ENCODE data around the gene GLRA3. TPM values are rescaled to one million over a fixed set of nuclear protein-coding genes. Genes with fewer than 3 reads are reported as not detected.
A peak's percentile ranks its signal among the peaks of the same experiment; 100 is the strongest.

Gene GLRA3
- total RNA-seq, 2 experiments from 2014 or later = not detected

DNA sequence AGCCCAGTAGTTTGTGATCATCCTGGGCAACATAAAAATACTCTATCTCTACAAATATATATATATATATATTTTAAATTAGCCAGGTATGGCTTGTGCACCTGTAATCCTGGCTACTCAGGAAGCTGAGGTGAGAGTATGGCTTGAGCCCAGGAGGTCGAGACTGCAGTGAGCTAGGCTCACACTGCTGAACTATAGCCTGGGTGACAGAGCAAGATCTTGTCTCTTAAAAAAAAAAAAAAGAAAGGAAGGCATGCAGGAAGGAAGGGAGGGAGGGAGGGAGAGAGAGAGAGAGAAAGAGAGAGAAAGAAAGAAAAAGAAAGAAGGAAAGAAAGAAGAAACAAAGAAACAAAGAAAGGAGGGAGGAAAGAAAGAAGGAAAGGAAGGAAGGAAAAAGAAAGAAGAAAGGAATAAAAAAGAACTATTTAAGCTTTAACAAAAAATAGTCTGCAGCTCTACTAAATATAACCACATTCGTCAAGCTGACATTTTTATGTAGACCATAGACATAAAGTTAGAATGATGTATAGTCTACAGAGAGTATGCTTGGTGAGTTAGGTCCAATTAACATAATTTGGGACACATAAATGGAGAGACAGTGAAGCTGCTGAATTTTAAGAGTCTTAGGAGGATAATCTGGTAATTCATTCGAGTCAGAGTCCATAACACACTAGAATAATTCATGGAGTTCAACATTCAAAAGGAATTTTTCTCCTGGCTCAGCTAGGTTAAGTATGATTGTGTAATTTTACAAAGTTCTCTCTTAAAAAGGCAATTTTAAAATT lies 111.9 kb downstream of the GLRA3 start:
- POLR2A ChIA-PET = no interaction called here

DNA sequence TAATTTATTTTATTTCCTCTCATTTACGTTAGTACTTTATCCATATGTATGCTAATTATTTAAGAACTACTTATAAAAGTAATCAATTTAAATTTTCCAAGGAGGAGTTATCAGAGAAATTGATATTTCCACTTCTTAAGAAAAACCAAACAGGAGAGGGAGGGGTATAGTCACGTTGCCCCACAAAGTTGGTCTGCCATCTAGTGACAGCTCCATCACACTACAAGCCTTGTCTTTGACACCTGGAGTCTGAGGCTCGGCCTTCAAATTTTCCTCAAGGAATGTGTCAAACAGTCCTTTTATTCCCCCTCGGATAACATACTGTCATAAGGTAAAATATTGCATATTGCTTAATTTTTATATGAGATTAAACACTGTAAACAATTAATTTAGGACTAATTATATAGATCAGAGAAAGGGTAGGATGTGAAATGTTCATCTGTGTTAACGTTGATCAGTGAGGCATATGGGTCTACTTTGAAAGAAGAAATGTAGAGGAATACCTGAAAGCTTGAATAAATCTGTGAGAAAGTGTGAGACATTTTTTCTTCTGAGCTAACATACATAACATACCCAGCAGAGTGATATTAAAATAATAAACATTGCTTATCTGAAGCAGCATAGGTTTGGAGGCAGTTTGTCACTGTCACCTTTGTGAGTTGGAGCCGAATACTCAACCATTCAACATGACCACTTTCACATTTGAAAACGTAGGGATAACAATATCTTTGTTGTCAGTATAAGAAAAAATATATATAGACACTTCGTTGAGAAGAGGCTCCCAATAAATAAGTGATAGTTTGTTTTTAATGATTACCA lies 114.4 kb downstream of the GLRA3 start:
- H3K4me1 Mint-ChIP-seq = no peaks in the 10 kb centered on the region
- no peaks in the 10 kb centered on the region for H3K27me3 Mint-ChIP-seq
- CTCF ChIA-PET = interaction anchor here (0.7 to 1.7 kb wide), 9 partner anchors 8 to 364 kb away, joined by 3 to 6 read pairs (median 3); no protein-coding TSS in a partner anchor
- no peak overlapping the region for H3K4me3 Mint-ChIP-seq
- DNase-seq = peak; percentile 16
- POLR2A ChIA-PET = no interaction called here
- no peaks in the 10 kb centered on the region for H3K36me3 Mint-ChIP-seq (ENCODE audit: low read depth)
- no peaks in the 10 kb centered on the region for H3K9me3 Mint-ChIP-seq
- no peak overlapping the region for H3K27ac Mint-ChIP-seq

More for the DNA sequence above, 111.9 kb downstream of the GLRA3 start:
- no peaks in the 10 kb centered on the region for H3K4me1 Mint-ChIP-seq
- H3K9me3 Mint-ChIP-seq = no peaks in the 10 kb centered on the region
- no peak overlapping the region for H3K27ac Mint-ChIP-seq
- no peak for DNase-seq
- H3K4me3 Mint-ChIP-seq = no peak overlapping the region
- CTCF ChIA-PET = no interaction called here
- H3K27me3 Mint-ChIP-seq = no peaks in the 10 kb centered on the region
- H3K36me3 Mint-ChIP-seq (ENCODE audit: low read depth) = no peaks in the 10 kb centered on the region

DNA sequence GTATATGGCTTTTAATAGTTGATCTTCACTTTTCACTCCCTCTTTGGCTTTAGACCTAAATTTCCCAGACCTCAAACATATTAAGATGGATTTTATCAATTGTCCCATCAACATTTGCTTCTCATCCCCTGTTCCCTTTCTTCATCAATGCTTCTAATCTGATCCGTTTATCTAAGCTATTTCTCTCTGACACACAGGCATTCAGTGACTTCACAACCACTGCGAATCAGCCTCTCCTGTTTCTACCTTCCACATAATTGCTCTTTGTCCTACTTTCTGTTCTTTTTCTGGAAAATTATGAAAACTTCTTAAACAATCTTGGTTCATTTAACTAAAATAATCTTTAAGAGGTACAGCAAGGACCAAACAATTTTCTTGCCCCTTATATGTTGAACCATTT lies 115.2 kb downstream of the GLRA3 start:
- H3K4me3 Mint-ChIP-seq = no peak overlapping the region
- no peaks in the 10 kb centered on the region for H3K9me3 Mint-ChIP-seq
- POLR2A ChIA-PET = no interaction called here
- DNase-seq = no peak
- CTCF ChIA-PET = interaction anchor here (1.3 kb wide), 1 partner anchor 11 kb away, joined by 4 read pairs; no protein-coding TSS in a partner anchor
- H3K36me3 Mint-ChIP-seq (ENCODE audit: low read depth) = no peaks in the 10 kb centered on the region
- no peak overlapping the region for H3K27ac Mint-ChIP-seq
- no peaks in the 10 kb centered on the region for H3K4me1 Mint-ChIP-seq
- H3K27me3 Mint-ChIP-seq = no peaks in the 10 kb centered on the region

DNA sequence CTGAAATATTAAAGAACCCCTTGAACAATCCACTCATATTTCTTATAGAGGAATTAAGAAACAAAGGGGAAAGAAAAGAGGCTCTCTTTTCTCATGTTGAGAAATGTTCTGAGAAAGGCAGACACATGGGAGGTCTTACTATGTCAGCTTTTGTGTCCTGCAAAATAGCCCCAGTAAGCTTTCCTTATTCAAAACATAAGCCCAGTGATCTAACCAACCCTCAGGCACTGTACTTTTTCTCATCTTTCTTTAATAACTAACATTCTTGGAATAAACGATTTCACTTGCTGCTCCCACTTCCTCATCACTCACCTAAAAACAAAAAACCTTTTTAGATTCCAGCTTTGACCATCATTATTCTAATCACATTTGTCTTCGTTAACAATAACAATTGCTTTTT lies 115.9 kb downstream of the GLRA3 start:
- Mint-ChIP-seq H3K27me3 (no peaks in the 10 kb centered on the region), H3K9me3 (no peaks in the 10 kb centered on the region), H3K4me1 (no peaks in the 10 kb centered on the region), H3K27ac (no peak overlapping the region), H3K36me3 (ENCODE audit: low read depth) (no peaks in the 10 kb centered on the region), H3K4me3 (no peak overlapping the region)
- DNase-seq = no peak
- ChIA-PET POLR2A (no interaction called here), CTCF (no interaction called here)

DNA sequence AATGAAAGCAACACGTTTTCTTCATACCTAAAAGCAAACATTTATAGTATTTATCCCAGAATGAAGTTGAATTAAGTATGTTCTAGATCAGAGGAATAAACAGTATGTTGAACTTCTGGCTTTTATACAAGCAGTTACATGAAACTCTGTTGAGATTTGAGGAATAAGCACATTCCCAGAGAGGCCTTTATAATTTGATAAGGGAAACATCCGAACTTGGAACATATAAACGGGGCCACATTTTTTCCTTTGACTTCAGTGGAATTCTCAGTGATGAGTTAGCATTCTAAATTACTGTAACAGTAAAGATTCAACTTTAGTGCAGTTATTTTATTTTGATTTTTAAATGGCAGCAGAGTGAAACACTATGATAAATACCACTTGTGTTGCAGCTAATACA lies 119.5 kb downstream of the GLRA3 start:
- ChIA-PET CTCF (no interaction called here), POLR2A (no interaction called here)
- DNase-seq = no peak
- Mint-ChIP-seq H3K27ac (no peak overlapping the region), H3K36me3 (ENCODE audit: low read depth) (no peaks in the 10 kb centered on the region), H3K9me3 (no peaks in the 10 kb centered on the region), H3K4me3 (no peak overlapping the region), H3K4me1 (peaks cover 4% of the 10 kb centered on the region), H3K27me3 (no peaks in the 10 kb centered on the region)

DNA sequence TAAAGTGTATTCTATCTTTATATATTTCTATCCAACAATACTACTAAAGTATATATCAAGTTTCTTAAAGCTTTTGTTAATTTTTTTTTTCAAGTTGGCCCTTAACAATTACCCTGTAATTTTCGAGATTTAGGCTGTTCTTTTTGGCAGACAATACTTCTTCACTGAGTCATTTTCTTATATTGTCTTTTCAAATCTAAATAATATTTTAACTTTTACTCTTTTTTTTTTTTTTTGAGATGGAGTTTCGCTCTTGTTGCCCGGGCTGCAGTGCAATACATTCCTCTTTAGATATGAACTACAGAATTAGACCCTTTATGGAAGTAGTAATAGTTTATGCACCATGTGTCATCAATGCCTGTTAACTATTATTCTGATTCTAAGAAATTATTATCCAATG lies 120.7 kb downstream of the GLRA3 start:
- no peaks in the 10 kb centered on the region for H3K27me3 Mint-ChIP-seq
- POLR2A ChIA-PET = no interaction called here

DNA sequence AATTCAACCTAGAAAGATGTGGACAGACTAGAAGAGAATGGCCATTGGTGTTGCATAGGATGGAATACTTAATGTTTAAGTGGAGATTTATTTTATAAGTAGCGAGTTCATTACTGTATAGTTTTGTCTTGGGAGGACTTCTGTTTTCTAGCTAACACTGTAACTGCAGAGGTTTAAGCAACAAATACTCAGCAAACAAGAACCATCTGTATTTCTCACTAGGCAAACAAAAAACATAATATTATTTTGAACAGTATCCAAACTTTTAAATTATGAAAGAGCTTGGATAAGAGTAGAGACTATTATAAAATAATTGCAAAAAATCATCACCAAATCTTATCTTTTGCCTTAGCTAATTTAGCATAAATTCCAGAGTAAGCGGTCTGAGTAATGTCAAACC lies 121.1 kb downstream of the GLRA3 start:
- Mint-ChIP-seq H3K27me3 (no peaks in the 10 kb centered on the region), H3K9me3 (no peaks in the 10 kb centered on the region), H3K36me3 (ENCODE audit: low read depth) (no peaks in the 10 kb centered on the region), H3K4me3 (no peak overlapping the region), H3K27ac (no peak overlapping the region), H3K4me1 (peaks cover 4% of the 10 kb centered on the region)
- POLR2A ChIA-PET = no interaction called here
- CTCF ChIA-PET = no interaction called here
- no peak for DNase-seq

More for the DNA sequence above, 120.7 kb downstream of the GLRA3 start:
- no peak for DNase-seq
- CTCF ChIA-PET = no interaction called here
- no peaks in the 10 kb centered on the region for H3K9me3 Mint-ChIP-seq
- H3K4me1 Mint-ChIP-seq = peaks cover 4% of the 10 kb centered on the region
- H3K4me3 Mint-ChIP-seq = no peak overlapping the region
- H3K36me3 Mint-ChIP-seq (ENCODE audit: low read depth) = no peaks in the 10 kb centered on the region
- no peak overlapping the region for H3K27ac Mint-ChIP-seq

DNA sequence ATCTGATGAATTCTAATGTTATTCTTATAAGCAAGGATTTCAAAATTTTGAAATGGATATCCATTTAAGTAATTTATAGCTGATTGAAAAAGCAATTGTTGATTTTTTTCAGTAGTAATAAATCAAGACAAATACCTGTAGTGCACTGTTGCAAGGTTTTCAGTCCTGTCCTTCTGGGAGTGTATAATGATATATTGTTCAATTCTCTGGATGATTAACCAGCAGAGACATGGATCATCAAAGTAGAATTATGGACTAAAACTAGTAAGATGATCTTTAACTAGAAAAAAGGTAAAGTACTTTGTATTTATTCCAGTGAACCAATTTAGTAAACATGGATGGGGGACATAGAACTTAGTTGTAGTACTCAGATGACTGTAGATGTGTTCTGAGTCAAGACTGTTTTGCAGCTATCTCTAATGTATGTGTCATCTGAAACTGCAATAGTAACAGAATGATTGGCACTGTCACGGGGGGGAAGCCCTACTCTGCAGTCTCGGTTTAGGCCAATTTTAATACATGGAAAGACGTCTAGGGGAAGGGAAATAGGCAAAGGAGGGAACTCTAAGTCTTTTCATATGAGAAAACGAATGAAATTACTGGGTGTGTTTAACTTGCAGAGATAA lies 121.9 kb downstream of the GLRA3 start:
- Mint-ChIP-seq H3K27ac (no peak overlapping the region), H3K9me3 (no peaks in the 10 kb centered on the region), H3K4me3 (no peak overlapping the region), H3K36me3 (ENCODE audit: low read depth) (no peaks in the 10 kb centered on the region), H3K27me3 (no peaks in the 10 kb centered on the region), H3K4me1 (peaks cover 4% of the 10 kb centered on the region)
- CTCF ChIA-PET = interaction anchor here (0.9 kb wide), 1 partner anchor 8 kb away, joined by 3 read pairs; no protein-coding TSS in a partner anchor
- POLR2A ChIA-PET = no interaction called here
- DNase-seq = no peak

DNA sequence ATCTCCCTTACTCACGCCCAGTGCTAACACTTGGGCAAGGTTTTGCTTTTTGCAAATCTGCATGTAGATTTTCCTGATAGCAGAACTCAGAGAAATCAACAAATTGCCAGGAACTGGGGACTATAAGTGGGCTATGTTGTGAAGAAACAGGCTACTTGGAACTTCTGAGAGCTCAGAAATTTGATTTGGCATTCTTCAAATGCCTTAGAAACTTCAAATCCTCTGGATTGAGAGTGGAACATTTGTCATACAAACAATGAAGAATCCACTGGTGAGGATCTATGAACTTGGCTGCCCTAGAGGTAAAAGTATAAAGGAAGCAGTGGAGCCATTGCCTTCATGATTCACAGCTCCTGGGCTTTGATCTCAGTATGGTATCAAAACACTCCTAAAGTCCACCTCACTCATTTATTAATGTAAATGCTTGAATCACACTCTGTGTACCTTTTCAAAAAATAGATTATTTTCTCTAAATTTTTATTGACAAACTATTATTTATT lies 126.0 kb downstream of the GLRA3 start:
- Mint-ChIP-seq H3K9me3 (no peaks in the 10 kb centered on the region), H3K4me1 (peaks cover 4% of the 10 kb centered on the region), H3K4me3 (no peak overlapping the region), H3K27me3 (no peaks in the 10 kb centered on the region), H3K27ac (no peak overlapping the region), H3K36me3 (ENCODE audit: low read depth) (no peaks in the 10 kb centered on the region)
- ChIA-PET POLR2A (no interaction called here), CTCF (interaction anchor here (1.0 kb wide), 1 partner anchor 12 kb away, joined by 3 read pairs; no protein-coding TSS in a partner anchor)
- DNase-seq = no peak

DNA sequence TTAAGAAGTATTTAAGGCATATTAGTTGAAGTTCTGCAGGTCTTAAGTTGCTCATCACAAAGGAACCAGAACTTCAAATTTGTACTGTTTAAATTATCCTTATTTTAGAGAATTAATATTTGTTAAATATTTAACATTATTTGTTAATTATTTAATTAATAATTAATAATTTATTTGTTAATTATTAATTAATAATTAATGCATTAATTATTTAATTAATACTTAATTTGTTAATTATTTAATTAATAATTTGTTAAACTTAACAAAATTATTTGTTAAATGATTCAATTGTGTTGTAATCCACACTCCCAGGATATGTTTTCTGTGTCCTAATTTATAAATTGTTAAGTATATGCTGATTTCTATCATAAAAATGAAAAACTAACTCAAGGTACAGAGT lies 129.4 kb downstream of the GLRA3 start:
- H3K27ac Mint-ChIP-seq = no peak overlapping the region
- H3K36me3 Mint-ChIP-seq (ENCODE audit: low read depth) = no peaks in the 10 kb centered on the region
- ChIA-PET CTCF (no interaction called here), POLR2A (no interaction called here)
- no peaks in the 10 kb centered on the region for H3K9me3 Mint-ChIP-seq
- no peaks in the 10 kb centered on the region for H3K4me1 Mint-ChIP-seq
- no peaks in the 10 kb centered on the region for H3K27me3 Mint-ChIP-seq
- no peak overlapping the region for H3K4me3 Mint-ChIP-seq
- DNase-seq = no peak

DNA sequence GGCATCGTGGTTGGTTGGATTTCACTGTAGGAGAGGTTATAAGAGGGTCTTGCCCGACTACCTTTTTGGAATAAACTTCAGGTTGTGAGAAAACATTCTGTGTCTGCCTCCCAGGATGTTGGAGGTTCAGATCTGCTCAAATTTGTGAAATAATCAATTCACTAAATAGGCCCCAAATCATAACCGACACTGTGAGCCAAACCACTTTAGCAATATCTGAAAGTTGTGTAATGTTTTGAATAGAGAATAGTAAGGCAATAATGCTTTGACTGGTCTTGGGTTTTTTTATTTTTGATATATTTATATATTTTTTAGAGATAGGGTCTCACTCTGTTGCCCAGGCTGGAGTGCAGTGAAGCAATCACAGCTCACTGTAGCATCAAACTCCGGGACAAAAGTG lies 131.2 kb downstream of the GLRA3 start:
- Mint-ChIP-seq H3K36me3 (ENCODE audit: low read depth) (no peaks in the 10 kb centered on the region), H3K9me3 (no peaks in the 10 kb centered on the region), H3K27ac (no peak overlapping the region), H3K4me3 (no peak overlapping the region), H3K4me1 (no peaks in the 10 kb centered on the region), H3K27me3 (no peaks in the 10 kb centered on the region)
- POLR2A ChIA-PET = no interaction called here
- no peak for DNase-seq
- CTCF ChIA-PET = no interaction called here

DNA sequence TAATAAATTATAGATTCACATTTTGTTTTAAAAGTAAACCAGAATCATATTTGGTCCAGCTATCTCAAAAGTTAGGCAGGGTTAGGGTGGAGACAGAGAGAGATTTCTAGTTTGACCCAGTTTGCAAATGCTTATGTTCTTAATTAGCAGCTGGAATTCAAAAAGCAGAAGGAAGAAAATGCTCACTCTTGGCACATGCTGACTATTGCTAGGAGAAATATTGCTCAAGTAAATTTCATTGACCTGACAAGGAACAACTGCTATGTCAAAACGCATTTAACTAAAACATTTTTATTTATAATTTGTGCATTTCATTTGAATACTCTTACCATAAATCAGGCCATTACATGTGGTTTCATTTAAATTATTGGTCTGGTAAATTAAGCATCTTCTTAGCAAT lies 131.8 kb downstream of the GLRA3 start:
- Mint-ChIP-seq H3K4me1 (no peaks in the 10 kb centered on the region), H3K9me3 (no peaks in the 10 kb centered on the region), H3K27ac (no peak overlapping the region), H3K36me3 (ENCODE audit: low read depth) (no peaks in the 10 kb centered on the region), H3K27me3 (no peaks in the 10 kb centered on the region), H3K4me3 (no peak overlapping the region)
- ChIA-PET CTCF (no interaction called here), POLR2A (no interaction called here)
- DNase-seq = no peak

DNA sequence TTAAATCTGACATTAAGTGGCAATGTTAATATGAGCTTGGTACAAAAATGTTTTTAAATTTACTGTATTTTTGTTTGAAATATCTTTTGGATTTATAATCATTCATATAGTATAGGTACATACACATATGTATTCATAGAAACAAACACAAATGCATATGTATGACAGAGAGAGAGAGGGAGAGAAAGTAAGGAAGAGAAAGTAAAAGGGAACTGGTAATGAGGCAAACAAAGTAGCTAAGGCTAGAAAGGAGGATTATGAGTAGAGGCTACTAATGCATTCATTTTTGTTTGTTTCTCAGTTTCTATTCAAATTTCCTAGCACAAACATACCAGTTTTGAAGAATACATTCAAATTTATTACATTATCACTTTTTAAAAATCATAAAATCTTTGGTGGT lies 132.4 kb downstream of the GLRA3 start:
- Mint-ChIP-seq H3K4me1 (no peaks in the 10 kb centered on the region), H3K27ac (no peak overlapping the region), H3K36me3 (ENCODE audit: low read depth) (no peaks in the 10 kb centered on the region), H3K4me3 (no peak overlapping the region), H3K27me3 (no peaks in the 10 kb centered on the region), H3K9me3 (no peaks in the 10 kb centered on the region)
- POLR2A ChIA-PET = no interaction called here
- no peak for DNase-seq
- CTCF ChIA-PET = no interaction called here

All from activated CD4-positive, alpha-beta memory T cell treated with anti-CD3 and anti-CD28 coated beads, Interleukin-2, amount 10 ng/mL, durations not matched to agents 7 days and 5 days (primary cell).